Stimulated activated CD8-positive, alpha-beta memory T cell treated with anti-CD3 and anti-CD28 coated beads, Interleukin-7, amount 100 ng/mL, for 24 hours (primary cell): Measurements from ENCODE around the gene MT1E.
"Not testable (repeated sequence)": the region's sequence is repeated elsewhere in the genome, so short reads cannot be mapped to it uniquely, and the experiment has no call there.

Source experiments
- DNase-seq: peaks from one replicate; pipeline ENCODE4 v3.0.0-alpha.2; 2020; ENCODE audit warnings: low read depth

MT1E gene

GRCh38 chr16:56672761-56673536, 47.4 kb downstream of the MT1E start:
- DNase-seq, result no peak

- DNase-seq, result no peak
Observed at GRCh38 chr16:56673921-56674320, 48.3 kb downstream of the MT1E start.

GRCh38 chr16:56674570-56674969, 49.0 kb downstream of the MT1E start:
- DNase-seq, result not testable (repeated sequence)

GRCh38 chr16:56675685-56676210, 50.2 kb downstream of the MT1E start:
- no peak for DNase-seq
